Activated CD8-positive, alpha-beta T cell treated with anti-CD3 and anti-CD28 coated beads for 36 hours (primary cell): Measurements from ENCODE around the gene NXN. TPM values are rescaled to one million over a fixed set of nuclear protein-coding genes. Genes with fewer than 3 reads are reported as not detected.

Experiments
- ATAC-seq: fragments of 200-7000 bp; cut with Tn5 transposase; one replicate; pipeline ENCODE4 v1.10.0; 2021; ENCODE audit warnings: mild to moderate bottlenecking, moderate library complexity
- CTCF ChIA-PET: fragments of 350-600 bp; sonication (Branson Sonifier 250); formaldehyde crosslinking; loops from one replicate; lab custom pipeline; 2021; ENCODE audit warnings: antibody characterized with exemption; lab: Charles Lee
- POLR2A ChIA-PET: fragments of 350-600 bp; sonication (Branson Sonifier 250); formaldehyde crosslinking; loops from one replicate; lab custom pipeline; 2021; ENCODE audit warnings: antibody characterized with exemption; lab: Charles Lee
- DNase-seq: peaks from one replicate; pipeline ENCODE4 v3.0.0-alpha.2; 2020
- H3K27ac Mint-ChIP-seq: one replicate; pipeline ENCODE4 v1.8.0; 2021; ENCODE audit warnings: mild to moderate bottlenecking, mixed read lengths
- H3K27me3 Mint-ChIP-seq: one replicate; pipeline ENCODE4 v1.8.0; 2021; ENCODE audit warnings: mixed read lengths
- H3K36me3 Mint-ChIP-seq: one replicate; pipeline ENCODE4 v1.8.0; 2021; ENCODE audit warnings: low read depth, mixed read lengths
- H3K4me1 Mint-ChIP-seq: one replicate; pipeline ENCODE4 v1.8.0; 2021; ENCODE audit warnings: low read depth, mixed read lengths
- H3K4me3 Mint-ChIP-seq: one replicate; pipeline ENCODE4 v1.8.0; 2021; ENCODE audit warnings: mild to moderate bottlenecking, moderate library complexity, mixed read lengths
- H3K9me3 Mint-ChIP-seq: one replicate; pipeline ENCODE4 v1.8.0; 2021; ENCODE audit warnings: mixed read lengths
- intact Hi-C: fragments of 100-400 bp; cut with micrococcal nuclease; formaldehyde crosslinking; loops from one replicate; pipeline ENCODE4 v1.10.0; 2022
- total RNA-seq, 2 experiments: library from RNA; stranded (reverse); gene quantifications; one replicate each; pipeline ENCODE4 v1.2.3, GENCODE V29; 2021
- TF ChIP-seq, protein P1 (sequence below): fragments of 200-600 bp; IDR thresholded peaks from one replicate; pipeline ENCODE4 v1.8.0; 2022; ENCODE audit warnings: antibody characterized with exemption, mild to moderate bottlenecking

The NXN gene
- total RNA-seq, 2 experiments from 2014 or later, result 1.2 to 1.4 TPM

DNA sequence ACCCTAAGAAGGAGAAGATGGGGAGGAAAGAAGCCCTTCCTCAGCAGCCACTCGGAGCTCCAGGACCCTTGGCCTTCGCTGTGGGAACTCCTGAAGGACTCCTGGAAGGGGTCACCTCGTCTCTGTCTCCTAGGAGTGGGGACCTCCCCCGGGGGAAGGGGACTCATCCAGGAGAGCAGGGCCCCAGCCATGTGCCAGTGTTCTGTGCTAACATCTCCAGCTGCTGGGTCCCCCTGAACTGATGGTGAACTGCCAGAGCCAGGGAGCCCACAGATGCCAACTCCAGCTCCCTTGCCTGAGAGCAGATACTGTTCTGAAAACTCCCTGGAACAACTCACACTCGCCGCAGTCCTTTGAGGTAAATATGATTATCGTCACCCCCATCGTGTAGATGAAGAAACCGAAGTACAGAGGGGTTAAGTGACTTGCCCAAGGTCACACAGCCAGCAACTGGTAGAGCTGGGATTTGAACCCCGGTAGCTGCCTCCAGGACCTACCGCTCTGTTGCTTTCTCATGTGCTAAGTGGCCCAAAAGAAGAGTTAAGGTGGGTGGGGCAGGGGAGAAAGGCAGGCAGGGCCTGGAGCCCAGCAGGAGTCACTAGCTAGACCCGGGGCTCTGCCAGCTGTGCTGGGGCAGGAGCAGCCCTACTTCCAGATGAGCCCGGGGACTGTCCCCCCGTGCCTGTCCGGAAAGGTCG lies 27.9 kb upstream of the NXN start:
- intact Hi-C loops, result no loop called here
- no peak overlapping the region for H3K27ac Mint-ChIP-seq
- no peak for ATAC-seq
- peaks cover 4% of the 10 kb centered on the region for H3K36me3 Mint-ChIP-seq
- no peak for DNase-seq
- H3K4me1 Mint-ChIP-seq, result peaks cover 11% of the 10 kb centered on the region
- no peaks in the 10 kb centered on the region for H3K27me3 Mint-ChIP-seq
- no peaks in the 10 kb centered on the region for H3K9me3 Mint-ChIP-seq
- H3K4me3 Mint-ChIP-seq, result no peak overlapping the region
- ChIA-PET CTCF (no interaction called here), POLR2A (no interaction called here)
- TF ChIP-seq, protein P1, sequence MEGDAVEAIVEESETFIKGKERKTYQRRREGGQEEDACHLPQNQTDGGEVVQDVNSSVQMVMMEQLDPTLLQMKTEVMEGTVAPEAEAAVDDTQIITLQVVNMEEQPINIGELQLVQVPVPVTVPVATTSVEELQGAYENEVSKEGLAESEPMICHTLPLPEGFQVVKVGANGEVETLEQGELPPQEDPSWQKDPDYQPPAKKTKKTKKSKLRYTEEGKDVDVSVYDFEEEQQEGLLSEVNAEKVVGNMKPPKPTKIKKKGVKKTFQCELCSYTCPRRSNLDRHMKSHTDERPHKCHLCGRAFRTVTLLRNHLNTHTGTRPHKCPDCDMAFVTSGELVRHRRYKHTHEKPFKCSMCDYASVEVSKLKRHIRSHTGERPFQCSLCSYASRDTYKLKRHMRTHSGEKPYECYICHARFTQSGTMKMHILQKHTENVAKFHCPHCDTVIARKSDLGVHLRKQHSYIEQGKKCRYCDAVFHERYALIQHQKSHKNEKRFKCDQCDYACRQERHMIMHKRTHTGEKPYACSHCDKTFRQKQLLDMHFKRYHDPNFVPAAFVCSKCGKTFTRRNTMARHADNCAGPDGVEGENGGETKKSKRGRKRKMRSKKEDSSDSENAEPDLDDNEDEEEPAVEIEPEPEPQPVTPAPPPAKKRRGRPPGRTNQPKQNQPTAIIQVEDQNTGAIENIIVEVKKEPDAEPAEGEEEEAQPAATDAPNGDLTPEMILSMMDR, result no peak

- DNase-seq (no peak), ATAC-seq (no peak)
- ChIA-PET CTCF (no interaction called here), POLR2A (interaction anchor here (2.1 kb wide), 1 partner anchor 9 kb away, joined by 6 read pairs; the partner anchor contains the start of gene TIMM22)
- H3K4me1 Mint-ChIP-seq, result peaks cover 11% of the 10 kb centered on the region
- no peak overlapping the region for H3K4me3 Mint-ChIP-seq
- no peaks in the 10 kb centered on the region for H3K27me3 Mint-ChIP-seq
- no peak overlapping the region for H3K27ac Mint-ChIP-seq
- H3K9me3 Mint-ChIP-seq, result no peaks in the 10 kb centered on the region
- TF ChIP-seq, protein P1, result no peak
- H3K36me3 Mint-ChIP-seq, result peaks cover 14% of the 10 kb centered on the region
- intact Hi-C loops, result no loop called here
These were observed 26.5 kb upstream of the NXN start for GRCh38 chr17:1006054-1006453.

DNA sequence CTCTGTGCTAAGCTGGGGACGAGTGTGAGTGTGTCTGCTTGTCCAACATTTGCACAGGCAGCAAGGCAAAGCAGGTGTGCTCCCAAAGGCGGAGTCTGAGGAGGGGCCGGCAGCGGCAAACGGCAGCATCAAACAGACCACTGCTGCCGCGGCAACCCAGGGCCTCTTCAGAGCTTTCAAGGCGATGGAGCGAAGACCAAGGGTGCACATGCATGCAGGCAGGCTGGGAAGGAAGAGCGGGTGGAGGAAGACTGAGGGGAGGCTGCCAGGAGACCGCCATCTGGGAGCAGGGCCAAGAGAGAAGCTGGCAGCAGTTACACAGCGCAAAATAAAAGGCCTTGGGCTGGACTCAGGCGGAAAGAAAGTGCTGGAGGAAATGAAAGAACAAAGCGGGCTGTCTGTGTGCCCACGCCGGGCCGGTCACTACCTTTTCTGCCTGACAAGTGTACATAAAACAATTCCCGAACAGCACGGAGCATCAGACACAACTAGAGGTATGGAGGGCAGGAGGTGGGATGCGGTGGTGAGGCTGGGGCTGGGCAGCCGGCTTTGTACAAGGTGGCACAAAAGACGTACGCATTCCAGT lies 25.9 kb upstream of the NXN start:
- no peaks in the 10 kb centered on the region for H3K27me3 Mint-ChIP-seq
- no peak for ATAC-seq
- peak overlapping the region; percentile 6 for H3K27ac Mint-ChIP-seq
- CTCF ChIA-PET, result interaction anchor here (1.1 to 1.2 kb wide), 2 partner anchors 117 to 210 kb away, joined by 3 read pairs; no protein-coding TSS in a partner anchor
- intact Hi-C loops, result no loop called here
- H3K4me3 Mint-ChIP-seq, result no peak overlapping the region
- peaks cover 20% of the 10 kb centered on the region for H3K36me3 Mint-ChIP-seq
- POLR2A ChIA-PET, result interaction anchor here (2.1 kb wide), 1 partner anchor 9 kb away, joined by 6 read pairs; the partner anchor contains the start of gene TIMM22
- no peaks in the 10 kb centered on the region for H3K9me3 Mint-ChIP-seq
- peaks cover 11% of the 10 kb centered on the region for H3K4me1 Mint-ChIP-seq
- DNase-seq, result no peak
- TF ChIP-seq, protein P1, result no peak

- H3K36me3 Mint-ChIP-seq, result peaks cover 24% of the 10 kb centered on the region
- no peak overlapping the region for H3K4me3 Mint-ChIP-seq
- H3K27me3 Mint-ChIP-seq, result no peaks in the 10 kb centered on the region
- H3K9me3 Mint-ChIP-seq, result no peaks in the 10 kb centered on the region
- TF ChIP-seq, protein P1, result no peak
- DNase-seq, result no peak
- ATAC-seq, result no peak
- intact Hi-C loops, result no loop called here
- H3K27ac Mint-ChIP-seq, result no peak overlapping the region
- POLR2A ChIA-PET, result interaction anchor here (2.1 kb wide), 1 partner anchor 8 kb away, joined by 6 read pairs; the partner anchor contains the start of gene TIMM22
- H3K4me1 Mint-ChIP-seq, result peaks cover 13% of the 10 kb centered on the region
- CTCF ChIA-PET, result interaction anchor here (1.1 to 1.2 kb wide), 2 partner anchors 118 to 209 kb away, joined by 3 read pairs; no protein-coding TSS in a partner anchor
These were observed 25.3 kb upstream of the NXN start for GRCh38 chr17:1004769-1005295.
